HT-29 (cell line): Measurements from ENCODE around the gene STRN3. TPM values are rescaled to one million over a fixed set of nuclear protein-coding genes. Genes with fewer than 3 reads are reported as not detected.
"Not testable (repeated sequence)": the region's sequence is repeated elsewhere in the genome, so short reads cannot be mapped to it uniquely, and the experiment has no call there.

Experiments
- DNase-seq: peaks from one replicate; pipeline ENCODE4 v3.0.0-alpha.2; 2015; ENCODE audit warnings: low spot score
- total RNA-seq: library from RNA; depleted of rRNA; stranded (reverse); fragments of >200 nt; shearing (Covaris generic); gene quantifications from 2 replicates; pipeline ENCODE4 v1.2.3, GENCODE V29; 2014; rRNA removed

Gene STRN3
- total RNA-seq: 11.2 and 18.6 TPM in 2 replicates

GRCh38 chr14:31026077-31026449 lies at the start of gene STRN3:
STRN3 (minus strand) TSS chr14:31026379; CDS start chr14:31026185, 194 bp downstream.
- no peak for DNase-seq

- no peak for DNase-seq
Measured at GRCh38 chr14:31075144-31075543, 49.0 kb upstream of the STRN3 start.

GRCh38 chr14:31071151-31071550 lies 45.0 kb upstream of the STRN3 start:
- no peak for DNase-seq

- DNase-seq: no peak
Measured at GRCh38 chr14:31070431-31070830, 44.3 kb upstream of the STRN3 start.

GRCh38 chr14:31069343-31069742 lies 43.2 kb upstream of the STRN3 start:
- no peak for DNase-seq

GRCh38 chr14:31068235-31068634 lies 42.1 kb upstream of the STRN3 start:
- no peak for DNase-seq

GRCh38 chr14:31062908-31063307 lies 36.7 kb upstream of the STRN3 start:
- not testable (repeated sequence) for DNase-seq

- DNase-seq: no peak
Measured at GRCh38 chr14:31060253-31060875, 34.2 kb upstream of the STRN3 start.

- DNase-seq: no peak
Measured at GRCh38 chr14:31059152-31059924, 33.2 kb upstream of the STRN3 start.

- no peak for DNase-seq
Measured at GRCh38 chr14:31057701-31058364, 31.7 kb upstream of the STRN3 start.

GRCh38 chr14:31057035-31057434 lies 30.9 kb upstream of the STRN3 start:
- DNase-seq: no peak

- DNase-seq: not testable (repeated sequence)
Measured at GRCh38 chr14:31052905-31053586, 26.9 kb upstream of the STRN3 start.

GRCh38 chr14:31051511-31051910 lies 25.3 kb upstream of the STRN3 start:
- DNase-seq: no peak

- DNase-seq: no peak
Measured at GRCh38 chr14:31051023-31051422, 24.8 kb upstream of the STRN3 start.

- DNase-seq: no peak
Measured at GRCh38 chr14:31047503-31047902, 21.3 kb upstream of the STRN3 start.

- DNase-seq: no peak
Measured at GRCh38 chr14:31045501-31046080, 19.4 kb upstream of the STRN3 start.

GRCh38 chr14:31043379-31043778 lies 17.2 kb upstream of the STRN3 start:
- DNase-seq: no peak

GRCh38 chr14:31042893-31043292 lies 16.7 kb upstream of the STRN3 start:
- not testable (repeated sequence) for DNase-seq

GRCh38 chr14:31042300-31042699 lies 16.1 kb upstream of the STRN3 start:
- no peak for DNase-seq

- no peak for DNase-seq
Measured at GRCh38 chr14:31038521-31039166, 12.5 kb upstream of the STRN3 start.

GRCh38 chr14:31037709-31038221 lies 11.6 kb upstream of the STRN3 start:
- no peak for DNase-seq
